Heart left ventricle (tissue), 16 donors: ENCODE results near the gene GLE1. TPM values are rescaled to one million over a fixed set of nuclear protein-coding genes. Genes with fewer than 3 reads are reported as not detected.

Source experiments
- ATAC-seq, 4 donors: fragments of 200-7000 bp; cut with Tn5 transposase; one replicate each; pipeline ENCODE4 v1.9.1; 2020 to 2022; ENCODE audit warnings: moderate library complexity in 4 of 4, mild to moderate bottlenecking in 3 of 4, moderate number of reproducible peaks in 1 of 4
- DNase-seq, 5 donors: peaks; one replicate each; pipeline ENCODE4 v3.0.0-alpha.2; 2020
- H3K27ac ChIP-seq, 12 donors: fragments of 200-600 bp; sonication (generic) in 4 of 12; one replicate each; pipeline versions ENCODE4 v1.5.0 to v1.8.0; 2016 to 2022; ENCODE audit warnings: mild to moderate bottlenecking in 2 of 12
- H3K27me3 ChIP-seq, 9 donors: fragments of 200-600 bp; sonication (generic) in 2 of 9; one replicate each; pipeline versions ENCODE4 v1.5.1 to v1.8.0; 2016 to 2022; ENCODE audit warnings: mild to moderate bottlenecking in 3 of 9
- H3K36me3 ChIP-seq, 9 donors: fragments of 200-600 bp; sonication (generic) in 2 of 9; one replicate each; pipeline versions ENCODE4 v1.5.0 to v1.8.0; 2018 to 2022; ENCODE audit warnings: mild to moderate bottlenecking in 2 of 9
- H3K4me1 ChIP-seq, 12 donors: fragments of 200-600 bp; sonication (generic) in 4 of 12; one replicate each; pipeline versions ENCODE4 v1.5.0 to v1.8.0; 2016 to 2022; ENCODE audit warnings: mild to moderate bottlenecking in 3 of 12
- H3K4me3 ChIP-seq, 12 donors: fragments of 200-600 bp; sonication (generic) in 4 of 12; one replicate each; pipeline versions ENCODE4 v1.5.0 to v1.8.0; 2017 to 2022; ENCODE audit warnings: mild to moderate bottlenecking in 9 of 12, moderate library complexity in 4 of 12
- H3K9me3 ChIP-seq, 12 donors: fragments of 200-600 bp; sonication (generic) in 4 of 12; one replicate each; pipeline versions ENCODE4 v1.5.0 to v1.8.0; 2016 to 2022; ENCODE audit warnings: mild to moderate bottlenecking in 1 of 12
- POLR2A ChIP-seq, 2 donors: fragments of 450-650 bp; IDR thresholded peaks; one replicate each; pipeline ENCODE4 v1.6.1; 2017; ENCODE audit warnings: antibody characterized with exemption in 2 of 2, mild to moderate bottlenecking in 2 of 2, moderate library complexity in 2 of 2
- WGBS, 4 donors: extraction: QIAGEN DNeasy Blood & Tissue Kit in 2 of 4; methylation state at CpG; one replicate each; pipeline versions ENCODE4 v1.1.5 to v1.1.7; 2013 to 2018; 5-methylcytosine and 5-hydroxymethylcytosine counted together
- intact Hi-C, 10 donors: fragments of 100-400 bp; cut with DNase I; formaldehyde crosslinking; loops; one replicate each; pipeline versions ENCODE4 v1.11.1 to v1.14.2; 2022
- polyA plus RNA-seq, 2 donors: library from polyadenylated mRNA; stranded (reverse); fragments of 200-250 nt; gene quantifications; one replicate each; pipeline ENCODE4 v1.2.3, GENCODE V29; 2013
- total RNA-seq, 9 donors: library from RNA; depleted of rRNA in 2 of 9; stranded (reverse); fragments of >200 nt in 2 of 9; fragmentation: NEBNext Ultra II Directional in 3 of 9; extraction: Animal tissue kit (Norgen Biotek cat#: 25700) in 3 of 9; gene quantifications; one replicate each; pipeline versions ENCODE4 v1.1.0 to v1.2.4, GENCODE V29; 2016 to 2023
- TF ChIP-seq, protein P1 (sequence below), 12 donors: fragments of 200-600 bp; sonication (generic) in 4 of 12; IDR thresholded peaks; one replicate each; pipeline versions ENCODE4 v1.5.0 to v1.8.0; 2018 to 2022; ENCODE audit warnings: antibody characterized with exemption in 12 of 12, mild to moderate bottlenecking in 5 of 12
- donor health status: ischemic (EF 13 %, LVEDD 7.1; RV severe dilation, severe dysfunction).
- donor health status: healthy with polysubstance abuse.
- donor health status: DM: no; HTN: yes; CAD: no.
- donor health status: DM: no; HTN: no; CAD: no.
- donor health status: ischemic (EF 25% LVEDD 6.9; RV normal size, moderate dysfunction).
- donor health status: ischemic (EF 25% LVEDD 5.7; RV mildly dilated, moderate dysfunction).
- donor health status: healthy.
- donor health status: DM: yes; HTN: yes; CAD: no.
- donor health status: ischemic (EF 35%, LVEDD 5.7; RV mildly dilated, moderate dysfunction).
- donor health status: nonischemic (EF 11% LVEDD 7.7; RV severe dilation, severe dysfunction).
- donor health status: DM: yes; HTN: yes; CAD: no.
- donor health status: PGD.
- donor health status: ischemic (EF 29% LVEDD 5.4; RV normal size, mild dysfunction).
- donor health status: nonischemic (EF 23%, LVEDD 6.1; RV moderate dilation, normal function).

Gene GLE1
- total and polyA plus RNA-seq, 11 donors, result 7.5 to 23.5 (median 19.9) TPM

- Histone ChIP-seq H3K9me3 (no peaks in the 10 kb centered on the region), H3K27me3 (no peaks in the 10 kb centered on the region), H3K36me3 (peaks cover 0 to 100% (median 90%) of the 10 kb centered on the region in 9 donors), H3K4me3 (no peak overlapping the region), H3K4me1 (no peaks in the 10 kb centered on the region), H3K27ac (no peak overlapping the region)
- intact Hi-C loops, result no loop called here
- WGBS, 4 donors, result 96 to 98% (median 97%) methylated on average over 10 of the region's 10 CpGs
- ATAC-seq (no peak), DNase-seq (no peak)
- TF ChIP-seq POLR2A (IDR thresholded peaks at IDR 0.05), result no peak
- TF ChIP-seq, protein P1, sequence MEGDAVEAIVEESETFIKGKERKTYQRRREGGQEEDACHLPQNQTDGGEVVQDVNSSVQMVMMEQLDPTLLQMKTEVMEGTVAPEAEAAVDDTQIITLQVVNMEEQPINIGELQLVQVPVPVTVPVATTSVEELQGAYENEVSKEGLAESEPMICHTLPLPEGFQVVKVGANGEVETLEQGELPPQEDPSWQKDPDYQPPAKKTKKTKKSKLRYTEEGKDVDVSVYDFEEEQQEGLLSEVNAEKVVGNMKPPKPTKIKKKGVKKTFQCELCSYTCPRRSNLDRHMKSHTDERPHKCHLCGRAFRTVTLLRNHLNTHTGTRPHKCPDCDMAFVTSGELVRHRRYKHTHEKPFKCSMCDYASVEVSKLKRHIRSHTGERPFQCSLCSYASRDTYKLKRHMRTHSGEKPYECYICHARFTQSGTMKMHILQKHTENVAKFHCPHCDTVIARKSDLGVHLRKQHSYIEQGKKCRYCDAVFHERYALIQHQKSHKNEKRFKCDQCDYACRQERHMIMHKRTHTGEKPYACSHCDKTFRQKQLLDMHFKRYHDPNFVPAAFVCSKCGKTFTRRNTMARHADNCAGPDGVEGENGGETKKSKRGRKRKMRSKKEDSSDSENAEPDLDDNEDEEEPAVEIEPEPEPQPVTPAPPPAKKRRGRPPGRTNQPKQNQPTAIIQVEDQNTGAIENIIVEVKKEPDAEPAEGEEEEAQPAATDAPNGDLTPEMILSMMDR (IDR thresholded peaks at IDR 0.05), result no peak
Observed at GRCh38 chr9:128481561-128481960, 23.0 kb upstream of the GLE1 start.

GRCh38 chr9:128482186-128482585 is 22.3 kb upstream of the GLE1 start:
- intact Hi-C loops, result no loop called here
- 96 to 98% (median 97%) methylated on average over 7 of the region's 7 CpGs for WGBS, 4 donors
- no peaks in the 10 kb centered on the region for H3K27me3 ChIP-seq
- H3K9me3 ChIP-seq, result no peaks in the 10 kb centered on the region
- no peak overlapping the region for H3K4me3 ChIP-seq
- peaks cover 0 to 100% (median 92%) of the 10 kb centered on the region in 9 donors for H3K36me3 ChIP-seq
- no peak overlapping the region for H3K27ac ChIP-seq
- no peaks in the 10 kb centered on the region for H3K4me1 ChIP-seq
- TF ChIP-seq POLR2A (IDR thresholded peaks at IDR 0.05), result no peak
- TF ChIP-seq, protein P1 (IDR thresholded peaks at IDR 0.05), result no peak
- DNase-seq (no peak), ATAC-seq (no peak)

DNA sequence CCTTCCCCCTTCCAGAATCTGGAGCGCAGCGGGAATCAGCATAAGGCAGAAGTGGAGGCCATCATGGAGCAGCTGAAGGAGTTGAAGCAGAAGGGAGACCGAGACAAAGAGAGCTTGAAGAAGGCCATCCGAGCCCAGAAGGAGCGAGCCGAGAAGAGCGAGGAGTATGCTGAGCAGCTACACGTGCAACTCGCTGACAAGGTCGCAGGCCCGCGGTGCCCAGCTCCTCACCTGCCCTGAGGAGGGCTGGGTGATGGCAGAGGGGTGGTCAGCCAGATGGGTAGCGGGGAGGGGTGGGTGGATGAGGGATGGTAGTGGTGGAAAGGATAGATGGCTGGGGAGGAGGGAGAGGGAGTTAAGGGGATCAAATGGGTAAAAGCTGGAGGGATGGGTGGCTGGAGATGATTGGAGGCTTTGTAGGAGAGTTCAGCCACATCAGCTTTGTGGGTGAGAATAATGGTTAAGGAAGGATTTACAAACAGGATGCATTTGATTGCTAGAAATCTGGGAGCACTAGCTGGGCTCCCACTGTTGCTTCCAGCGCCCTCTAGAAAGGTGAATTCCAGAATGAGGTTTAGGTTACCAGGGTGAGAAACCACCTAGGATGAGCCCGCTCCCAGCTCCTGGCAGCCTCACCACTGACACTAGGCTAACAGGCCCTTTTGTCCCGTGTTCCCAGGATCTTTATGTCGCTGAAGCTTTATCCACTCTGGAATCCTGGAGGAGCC is 19.7 kb upstream of the GLE1 start:
- no peak overlapping the region for H3K4me3 ChIP-seq
- DNase-seq (no peak), ATAC-seq (no peak)
- intact Hi-C loops, result no loop called here
- no peak overlapping the region for H3K27ac ChIP-seq
- peaks cover 0 to 97% (median 94%) of the 10 kb centered on the region in 9 donors for H3K36me3 ChIP-seq
- no peaks in the 10 kb centered on the region for H3K9me3 ChIP-seq
- 93 to 96% (median 95%) methylated on average over 17 of the region's 17 CpGs for WGBS, 4 donors
- H3K4me1 ChIP-seq, result no peaks in the 10 kb centered on the region
- TF ChIP-seq, protein P1 (IDR thresholded peaks at IDR 0.05), result no peak
- TF ChIP-seq POLR2A (IDR thresholded peaks at IDR 0.05), result no peak
- H3K27me3 ChIP-seq, result no peaks in the 10 kb centered on the region

DNA sequence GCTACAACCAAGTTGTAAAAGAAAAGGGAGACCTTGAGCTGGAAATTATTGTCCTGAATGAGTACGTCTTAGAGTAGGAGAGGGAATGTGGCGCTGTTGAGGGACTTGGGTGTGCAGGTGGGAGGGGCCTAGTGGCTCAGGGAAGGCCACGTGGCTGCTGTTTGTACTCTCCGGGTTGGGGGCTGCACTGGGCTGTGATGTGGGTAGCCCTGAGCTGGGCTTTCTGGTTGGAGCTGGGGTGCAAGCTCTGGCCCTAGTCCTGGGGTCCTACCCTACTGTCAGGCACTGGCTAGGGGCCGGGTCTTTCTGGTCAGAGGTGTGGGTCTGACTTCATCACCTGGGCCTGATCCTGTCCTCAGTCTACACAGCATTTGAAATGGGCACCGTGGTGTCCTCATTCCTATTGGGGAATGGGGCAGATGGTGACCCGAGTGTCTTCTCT is 19.1 kb upstream of the GLE1 start:
- no peaks in the 10 kb centered on the region for H3K27me3 ChIP-seq
- no peak overlapping the region for H3K4me3 ChIP-seq
- peaks cover 0 to 97% (median 94%) of the 10 kb centered on the region in 9 donors for H3K36me3 ChIP-seq
- DNase-seq, result no peak
- intact Hi-C loops, result no loop called here
- 78 to 95% (median 84%) methylated on average over 7 of the region's 7 CpGs for WGBS, 4 donors
- no peak for ATAC-seq
- H3K27ac ChIP-seq, result no peak overlapping the region
- no peaks in the 10 kb centered on the region for H3K9me3 ChIP-seq
- TF ChIP-seq, protein P1 (IDR thresholded peaks at IDR 0.05), result no peak
- no peak for TF ChIP-seq POLR2A (IDR thresholded peaks at IDR 0.05)
- H3K4me1 ChIP-seq, result no peaks in the 10 kb centered on the region
